Peyer's patch (tissue), 4 donors: ENCODE results near the gene BICRA.

Source experiments
- CTCF ChIP-seq, 6 experiments: fragments of 450-650 bp in 4 of 6; fragments of 200-600 bp in 2 of 6; sonication (generic) in 1 of 6; IDR thresholded peaks; one replicate each; pipeline ENCODE4 v1.5.1; 2017 to 2019; ENCODE audit warnings: antibody characterized with exemption in 6 of 6, mild to moderate bottlenecking in 3 of 6, moderate library complexity in 1 of 6
- POLR2A ChIP-seq, 2 donors: fragments of 450-650 bp; IDR thresholded peaks; one replicate each; pipeline ENCODE4 v1.5.1; 2017; ENCODE audit warnings: antibody characterized with exemption in 2 of 2, mild to moderate bottlenecking in 2 of 2, moderate library complexity in 2 of 2

DNA sequence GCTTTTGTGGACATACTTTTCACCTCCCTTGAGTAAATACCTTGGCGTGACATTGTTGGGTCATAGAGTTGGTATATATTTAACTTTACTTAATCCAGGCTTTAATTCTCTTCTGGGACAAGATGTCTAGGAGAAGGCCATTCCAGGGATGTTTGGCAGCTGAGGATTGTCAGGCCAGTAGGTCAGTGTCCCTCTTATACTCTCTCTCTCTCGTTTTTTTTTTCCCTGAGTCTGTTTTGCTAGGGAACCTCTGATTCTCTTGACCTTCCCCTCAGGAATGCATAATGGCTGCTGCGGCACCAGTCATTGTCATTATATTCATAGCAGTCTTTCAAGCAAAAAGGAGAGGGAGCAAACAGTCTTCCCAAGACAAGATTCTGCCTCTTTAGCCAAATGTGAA, 48.8 kb downstream of the BICRA start:
- TF ChIP-seq CTCF (IDR thresholded peaks at IDR 0.05) (no peak), POLR2A (IDR thresholded peaks at IDR 0.05) (no peak)
